ENCODE results near the gene CSAD.
"Not testable (repeated sequence)": the region's sequence is repeated elsewhere in the genome, so short reads cannot be mapped to it uniquely, and the experiment has no call there.

Gene CSAD

GRCh38 chr12:53181935-53182334, 1.2 kb upstream of the CSAD start:
- Histone ChIP-seq H3K9me3 (ENCODE audit: control insufficient read depth in 2 of 2, low read length in 2 of 2) (no peaks in the 10 kb centered on the region), H3K4me1 (ENCODE audit: control insufficient read depth in 2 of 2, insufficient read depth in 2 of 2, low read length in 2 of 2) (peaks cover 21 to 24% of the 10 kb centered on the region in 2 donors), H3K27ac (ENCODE audit: low read depth in 2 of 2, low read length in 2 of 2) (peak overlapping the region in 1 of 2 donors; percentile 96), H3K27me3 (ENCODE audit: control insufficient read depth in 2 of 2, insufficient read depth in 2 of 2, low read length in 2 of 2) (no peaks in the 10 kb centered on the region), H3K4me3 (ENCODE audit: low read length in 2 of 2) (peak overlapping the region; percentile 52 to 87), H3K9ac (ENCODE audit: low read depth in 1 of 2, low read length in 2 of 2) (peak overlapping the region; percentile 17 to 91), H3K36me3 (ENCODE audit: control insufficient read depth in 2 of 2, insufficient read depth in 2 of 2, low read length in 2 of 2) (peaks cover 35 to 40% of the 10 kb centered on the region in 2 donors)

DNA sequence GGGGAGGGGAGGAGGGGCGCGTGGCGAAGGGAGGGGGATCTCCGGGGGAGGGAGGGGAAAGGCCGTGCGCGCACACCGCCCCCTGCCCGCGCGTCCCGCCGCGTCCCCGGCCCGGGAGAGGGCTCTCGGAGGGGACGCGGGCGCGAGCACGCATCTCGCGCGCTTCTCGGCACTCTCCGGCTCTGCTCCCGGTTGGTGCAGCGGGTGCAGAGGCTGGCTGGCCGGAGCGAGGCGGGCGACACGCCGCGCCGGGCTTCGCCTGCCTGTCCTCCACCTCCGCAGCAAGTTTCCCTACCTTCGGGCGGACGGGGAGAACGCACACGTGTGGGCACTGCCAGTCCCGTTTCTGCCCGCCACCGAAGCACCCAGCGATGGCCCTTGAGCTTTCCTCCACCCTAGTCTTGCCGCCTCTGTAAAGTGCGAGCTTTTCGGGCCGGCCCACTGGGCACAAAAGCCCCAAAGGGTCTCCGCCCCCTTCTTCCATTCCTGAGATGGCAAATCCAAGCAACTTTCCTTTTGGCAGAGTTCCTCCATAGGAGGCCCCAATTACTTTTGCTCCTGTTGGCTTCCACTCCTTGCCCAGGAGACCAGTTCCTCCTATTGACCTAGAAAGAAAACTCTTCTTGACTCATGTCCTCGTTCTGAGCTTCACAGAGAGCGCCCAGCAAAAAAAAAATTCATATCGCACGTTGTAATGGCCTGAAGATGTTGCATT, 363 bp upstream of the CSAD start:
- Histone ChIP-seq H3K9ac (ENCODE audit: low read depth in 1 of 2, low read length in 2 of 2) (peak overlapping the region; percentile 79 to 91), H3K27ac (ENCODE audit: low read depth in 2 of 2, low read length in 2 of 2) (peak overlapping the region; percentile 94 to 96), H3K4me1 (ENCODE audit: control insufficient read depth in 2 of 2, insufficient read depth in 2 of 2, low read length in 2 of 2) (peaks cover 21 to 24% of the 10 kb centered on the region in 2 donors), H3K27me3 (ENCODE audit: control insufficient read depth in 2 of 2, insufficient read depth in 2 of 2, low read length in 2 of 2) (no peaks in the 10 kb centered on the region), H3K36me3 (ENCODE audit: control insufficient read depth in 2 of 2, insufficient read depth in 2 of 2, low read length in 2 of 2) (peaks cover 27 to 31% of the 10 kb centered on the region in 2 donors), H3K4me3 (ENCODE audit: low read length in 2 of 2) (peak overlapping the region; percentile 87 to 92), H3K9me3 (ENCODE audit: control insufficient read depth in 2 of 2, low read length in 2 of 2) (no peaks in the 10 kb centered on the region)

GRCh38 chr12:53179687-53180219, 972 bp downstream of the CSAD start:
- no peaks in the 10 kb centered on the region for H3K9me3 ChIP-seq (ENCODE audit: control insufficient read depth in 2 of 2, low read length in 2 of 2)
- peak overlapping the region; percentile 90 to 92 for H3K4me3 ChIP-seq (ENCODE audit: low read length in 2 of 2)
- H3K36me3 ChIP-seq (ENCODE audit: control insufficient read depth in 2 of 2, insufficient read depth in 2 of 2, low read length in 2 of 2), result peaks cover 13 to 18% of the 10 kb centered on the region in 2 donors
- H3K27me3 ChIP-seq (ENCODE audit: control insufficient read depth in 2 of 2, insufficient read depth in 2 of 2, low read length in 2 of 2), result no peaks in the 10 kb centered on the region
- peaks cover 26 to 31% of the 10 kb centered on the region in 2 donors for H3K4me1 ChIP-seq (ENCODE audit: control insufficient read depth in 2 of 2, insufficient read depth in 2 of 2, low read length in 2 of 2)
- peak overlapping the region; percentile 94 to 96 for H3K27ac ChIP-seq (ENCODE audit: low read depth in 2 of 2, low read length in 2 of 2)
- H3K9ac ChIP-seq (ENCODE audit: low read depth in 1 of 2, low read length in 2 of 2), result peak overlapping the region; percentile 89 to 91

DNA sequence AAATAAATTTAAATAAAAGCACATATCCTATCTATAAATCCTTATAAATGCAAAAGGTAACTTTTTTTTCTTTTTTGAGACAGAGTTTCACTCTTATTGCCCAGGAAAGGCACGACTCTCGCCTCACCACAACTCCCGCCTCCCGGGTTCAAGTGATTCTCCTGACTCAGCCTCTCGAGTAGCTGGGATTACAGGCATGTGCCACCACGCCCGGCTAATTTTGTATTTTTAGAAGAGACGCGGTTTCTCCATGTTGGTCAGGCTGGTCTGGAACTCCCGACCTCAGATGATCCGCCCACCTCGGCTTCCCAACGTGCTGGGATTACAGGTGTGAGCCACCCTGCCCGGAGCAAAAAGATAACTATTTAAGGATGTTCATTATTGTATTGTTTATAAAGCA, 1.9 kb downstream of the CSAD start:
- H3K9me3 ChIP-seq (ENCODE audit: control insufficient read depth in 2 of 2, low read length in 2 of 2); H3K9ac ChIP-seq (ENCODE audit: low read depth in 1 of 2, low read length in 2 of 2); H3K27ac ChIP-seq (ENCODE audit: low read depth in 2 of 2, low read length in 2 of 2); H3K4me3 ChIP-seq (ENCODE audit: low read length in 2 of 2); H3K27me3 ChIP-seq (ENCODE audit: control insufficient read depth in 2 of 2, insufficient read depth in 2 of 2, low read length in 2 of 2): not testable (repeated sequence)
- Histone ChIP-seq H3K36me3 (ENCODE audit: control insufficient read depth in 2 of 2, insufficient read depth in 2 of 2, low read length in 2 of 2) (peaks cover 8 to 12% of the 10 kb centered on the region in 2 donors), H3K4me1 (ENCODE audit: control insufficient read depth in 2 of 2, insufficient read depth in 2 of 2, low read length in 2 of 2) (peaks cover 26 to 31% of the 10 kb centered on the region in 2 donors)

DNA sequence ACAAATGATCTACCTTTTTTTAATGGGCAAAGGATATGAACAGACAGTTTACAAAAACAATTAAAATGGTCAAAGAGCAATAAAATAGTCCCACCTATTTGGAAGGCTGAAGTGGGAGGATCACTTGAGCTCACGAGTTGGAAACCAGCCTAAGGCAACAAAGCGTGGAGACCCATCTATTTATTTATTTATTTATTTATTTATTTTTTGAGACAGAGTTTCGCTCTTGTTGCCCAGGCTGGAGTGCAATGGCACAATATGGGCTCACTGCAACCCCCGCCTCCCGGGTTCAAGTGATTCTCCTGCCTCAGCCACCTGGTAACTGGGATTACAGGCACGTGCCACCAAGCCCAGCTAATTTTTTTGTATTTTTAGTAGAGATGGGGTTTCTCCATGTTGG, 3.3 kb downstream of the CSAD start:
- not testable (repeated sequence) for H3K9me3 ChIP-seq (ENCODE audit: control insufficient read depth in 2 of 2, low read length in 2 of 2); H3K9ac ChIP-seq (ENCODE audit: low read depth in 1 of 2, low read length in 2 of 2); H3K27ac ChIP-seq (ENCODE audit: low read depth in 2 of 2, low read length in 2 of 2); H3K36me3 ChIP-seq (ENCODE audit: control insufficient read depth in 2 of 2, insufficient read depth in 2 of 2, low read length in 2 of 2); H3K27me3 ChIP-seq (ENCODE audit: control insufficient read depth in 2 of 2, insufficient read depth in 2 of 2, low read length in 2 of 2); H3K4me3 ChIP-seq (ENCODE audit: low read length in 2 of 2)
- peaks cover 21 to 24% of the 10 kb centered on the region in 2 donors for H3K4me1 ChIP-seq (ENCODE audit: control insufficient read depth in 2 of 2, insufficient read depth in 2 of 2, low read length in 2 of 2)

GRCh38 chr12:53176750-53177149, 4.0 kb downstream of the CSAD start:
- H3K27ac ChIP-seq (ENCODE audit: low read depth in 2 of 2, low read length in 2 of 2), result no peak overlapping the region
- peaks cover 0 to under 1% of the 10 kb centered on the region in 2 donors for H3K36me3 ChIP-seq (ENCODE audit: control insufficient read depth in 2 of 2, insufficient read depth in 2 of 2, low read length in 2 of 2)
- no peak overlapping the region for H3K9ac ChIP-seq (ENCODE audit: low read depth in 1 of 2, low read length in 2 of 2)
- no peak overlapping the region for H3K4me3 ChIP-seq (ENCODE audit: low read length in 2 of 2)
- no peaks in the 10 kb centered on the region for H3K9me3 ChIP-seq (ENCODE audit: control insufficient read depth in 2 of 2, low read length in 2 of 2)
- H3K4me1 ChIP-seq (ENCODE audit: control insufficient read depth in 2 of 2, insufficient read depth in 2 of 2, low read length in 2 of 2), result peaks cover 14 to 17% of the 10 kb centered on the region in 2 donors
- no peaks in the 10 kb centered on the region for H3K27me3 ChIP-seq (ENCODE audit: control insufficient read depth in 2 of 2, insufficient read depth in 2 of 2, low read length in 2 of 2)

DNA sequence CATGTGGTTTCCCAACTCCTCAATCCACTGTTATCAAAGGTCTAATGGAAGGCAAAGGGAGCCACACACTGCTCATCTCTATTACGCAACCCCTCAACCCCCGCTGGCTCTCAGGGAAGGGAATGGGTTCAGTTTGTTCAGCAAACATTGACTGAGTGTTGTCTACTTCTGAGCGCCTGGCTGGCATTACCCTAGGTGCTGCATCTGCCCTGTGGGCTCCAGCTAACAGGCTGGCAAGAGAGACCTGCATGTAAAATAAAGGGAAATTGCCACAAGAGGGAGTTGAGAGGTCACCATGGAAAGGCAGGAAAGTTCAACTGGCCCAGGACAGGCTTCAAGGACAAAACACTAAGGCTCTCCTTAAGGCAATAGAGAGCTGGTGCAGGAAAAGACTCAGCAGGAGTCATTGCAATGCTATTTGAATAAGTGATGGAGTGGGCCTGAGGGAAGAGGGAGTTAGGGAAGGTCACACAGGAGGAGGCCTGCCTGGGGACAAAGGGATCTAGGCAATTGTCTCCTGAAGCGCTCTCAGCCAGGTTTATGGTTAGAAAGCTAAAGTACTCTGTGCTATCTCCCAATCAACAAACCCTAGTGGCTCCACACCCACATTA, 5.7 kb downstream of the CSAD start:
- no peak overlapping the region for H3K4me3 ChIP-seq (ENCODE audit: low read length in 2 of 2)
- no peaks in the 10 kb centered on the region for H3K27me3 ChIP-seq (ENCODE audit: control insufficient read depth in 2 of 2, insufficient read depth in 2 of 2, low read length in 2 of 2)
- peaks cover 8 to 11% of the 10 kb centered on the region in 2 donors for H3K4me1 ChIP-seq (ENCODE audit: control insufficient read depth in 2 of 2, insufficient read depth in 2 of 2, low read length in 2 of 2)
- peak overlapping the region; percentile 3 to 41 for H3K9ac ChIP-seq (ENCODE audit: low read depth in 1 of 2, low read length in 2 of 2)
- no peaks in the 10 kb centered on the region for H3K9me3 ChIP-seq (ENCODE audit: control insufficient read depth in 2 of 2, low read length in 2 of 2)
- H3K27ac ChIP-seq (ENCODE audit: low read depth in 2 of 2, low read length in 2 of 2), result peak overlapping the region in 1 of 2 donors; percentile 56
- H3K36me3 ChIP-seq (ENCODE audit: control insufficient read depth in 2 of 2, insufficient read depth in 2 of 2, low read length in 2 of 2), result peaks cover 4% of the 10 kb centered on the region in 2 donors

GRCh38 chr12:53173085-53173715, 7.5 kb downstream of the CSAD start:
- Histone ChIP-seq H3K9me3 (ENCODE audit: control insufficient read depth in 2 of 2, low read length in 2 of 2) (no peaks in the 10 kb centered on the region), H3K27ac (ENCODE audit: low read depth in 2 of 2, low read length in 2 of 2) (no peak overlapping the region), H3K4me1 (ENCODE audit: control insufficient read depth in 2 of 2, insufficient read depth in 2 of 2, low read length in 2 of 2) (peaks cover 5 to 8% of the 10 kb centered on the region in 2 donors), H3K9ac (ENCODE audit: low read depth in 1 of 2, low read length in 2 of 2) (no peak overlapping the region), H3K36me3 (ENCODE audit: control insufficient read depth in 2 of 2, insufficient read depth in 2 of 2, low read length in 2 of 2) (peaks cover 5% of the 10 kb centered on the region in 2 donors), H3K4me3 (ENCODE audit: low read length in 2 of 2) (no peak overlapping the region), H3K27me3 (ENCODE audit: control insufficient read depth in 2 of 2, insufficient read depth in 2 of 2, low read length in 2 of 2) (no peaks in the 10 kb centered on the region)

GRCh38 chr12:53172352-53172751, 8.4 kb downstream of the CSAD start:
- Histone ChIP-seq H3K27ac (ENCODE audit: low read depth in 2 of 2, low read length in 2 of 2) (no peak overlapping the region), H3K9me3 (ENCODE audit: control insufficient read depth in 2 of 2, low read length in 2 of 2) (no peaks in the 10 kb centered on the region), H3K36me3 (ENCODE audit: control insufficient read depth in 2 of 2, insufficient read depth in 2 of 2, low read length in 2 of 2) (peaks cover 5% of the 10 kb centered on the region in 2 donors), H3K4me1 (ENCODE audit: control insufficient read depth in 2 of 2, insufficient read depth in 2 of 2, low read length in 2 of 2) (peaks cover 5 to 8% of the 10 kb centered on the region in 2 donors), H3K27me3 (ENCODE audit: control insufficient read depth in 2 of 2, insufficient read depth in 2 of 2, low read length in 2 of 2) (no peaks in the 10 kb centered on the region), H3K4me3 (ENCODE audit: low read length in 2 of 2) (no peak overlapping the region), H3K9ac (ENCODE audit: low read depth in 1 of 2, low read length in 2 of 2) (no peak overlapping the region)
